A549 (cell line): ENCODE measurements around the gene MYLIP. TPM values are rescaled to one million over a fixed set of nuclear protein-coding genes. Genes with fewer than 3 reads are reported as not detected.

ENCODE experiments used
- ATAC-seq, 2 experiments: fragments of 200-7000 bp in 1 of 2; fragments of >200 bp in 1 of 2; cut with Nextera tagmentation in 1 of 2; cut with Tn5 transposase in 1 of 2; 3 replicates each; pipeline versions ENCODE4 v1.8.0 to v1.9.1; 2018 to 2020; ENCODE audit warnings: mild to moderate bottlenecking in 1 of 2, moderate library complexity in 1 of 2
- CTCF ChIA-PET: fragments of 300-600 bp; sonication (Branson Sonifier 250); formaldehyde crosslinking; extraction: SDS; loops from one replicate; lab custom pipeline; 2021; ENCODE audit warnings: antibody characterized with exemption, inconsistent platforms; lab: Yijun Ruan, JAX
- POLR2A ChIA-PET: fragments of 350-600 bp; formaldehyde crosslinking; extraction: SDS; loops from one replicate; lab custom pipeline; 2021; ENCODE audit warnings: antibody characterized with exemption, inconsistent platforms; lab: Yijun Ruan, JAX
- DNase-seq, 2 experiments: peaks; one replicate each; pipeline versions ENCODE4 v3.0.0 to v3.0.0-alpha.2; 2011 to 2016; ENCODE audit warnings: low read depth in 1 of 2, low spot score in 1 of 2
- FAIRE-seq: peaks from 2 replicates; lab custom pipeline; 2011; peaks lifted over from hg19 to GRCh38; lab: Jason Lieb, UNC
- H3K27ac ChIP-seq, 2 experiments: fragments of >200 bp; sonication (Bioruptor Twin); formaldehyde crosslinking; 3 replicates each; pipeline ENCODE4 v1.5.1; 2016 to 2017
- H3K4me1 ChIP-seq: fragments of >200 bp; sonication (Bioruptor Twin); formaldehyde crosslinking; 3 replicates; pipeline ENCODE4 v1.6.1; 2016
- H3K4me2 ChIP-seq: fragments of >200 bp; sonication (Bioruptor Twin); formaldehyde crosslinking; 3 replicates; pipeline ENCODE4 v1.6.1; 2016
- H3K4me3 ChIP-seq: fragments of >200 bp; sonication (Bioruptor Twin); formaldehyde crosslinking; 3 replicates; pipeline ENCODE4 v1.5.1; 2016
- H3K9me3 ChIP-seq: fragments of >200 bp; sonication (Bioruptor Twin); formaldehyde crosslinking; 3 replicates; pipeline ENCODE4 v1.6.1; 2016
- BHLHE40 ChIP-seq: IDR thresholded peaks from 2 replicates; pipeline ENCODE4 v1.6.1; 2012; ENCODE audit warnings: low read depth, low read length, inconsistent platforms
- CBX2 ChIP-seq: fragments of 200-600 bp; sonication (generic); IDR thresholded peaks from 2 replicates; pipeline ENCODE4 v1.6.1; 2016; ENCODE audit warnings: low read depth, mild to moderate bottlenecking, borderline replicate concordance
- CBX8 ChIP-seq: fragments of 200-600 bp; sonication (generic); IDR thresholded peaks from 2 replicates; pipeline ENCODE4 v1.6.1; 2016
- CHD4 ChIP-seq: fragments of 200-600 bp; sonication (generic); IDR thresholded peaks from 2 replicates; pipeline ENCODE4 v1.6.1; 2016; ENCODE audit warnings: antibody characterized with exemption, mild to moderate bottlenecking, borderline replicate concordance
- EHF ChIP-seq: fragments of 250-450 bp; sonication (Bioruptor Pico); IDR thresholded peaks from 2 replicates; pipeline ENCODE4 v1.5.0; 2020; ENCODE audit warnings: mild to moderate bottlenecking
- EHMT2 ChIP-seq: fragments of 200-600 bp; sonication (generic); IDR thresholded peaks from 2 replicates; pipeline ENCODE4 v1.6.1; 2016; ENCODE audit warnings: antibody characterized with exemption, low read depth, mild to moderate bottlenecking, moderate library complexity
- HES2 ChIP-seq: fragments of >200 bp; sonication (Bioruptor Twin); formaldehyde crosslinking; IDR thresholded peaks from 2 replicates; pipeline ENCODE4 v1.6.1; 2016
- HOXB13 ChIP-seq: fragments of 250-450 bp; sonication (Bioruptor Pico); IDR thresholded peaks from 2 replicates; pipeline ENCODE4 v1.5.0; 2020; ENCODE audit warnings: low read depth, mild to moderate bottlenecking, moderate library complexity
- HOXB5 ChIP-seq: fragments of 250-450 bp; sonication (Bioruptor Pico); IDR thresholded peaks from 2 replicates; pipeline ENCODE4 v1.5.0; 2020; ENCODE audit warnings: mild to moderate bottlenecking, moderate library complexity
- JUN ChIP-seq, 2 experiments: fragments of >200 bp; sonication (Bioruptor Twin); formaldehyde crosslinking; IDR thresholded peaks; 2 replicates in 1 of 2; 3 replicates in 1 of 2; pipeline ENCODE4 v1.6.1; 2016 to 2017
- KDM5A ChIP-seq: fragments of 200-600 bp; sonication (generic); IDR thresholded peaks from 2 replicates; pipeline ENCODE4 v1.6.1; 2016; ENCODE audit warnings: antibody characterized with exemption, mild to moderate bottlenecking
- NFE2L2 ChIP-seq: fragments of 150-350 bp; conservative IDR thresholded peaks from 2 replicates; pipeline ENCODE4 v1.6.1; 2014; ENCODE audit warnings: low read length
- NR3C1 ChIP-seq: fragments of >200 bp; sonication (Bioruptor Twin); formaldehyde crosslinking; IDR thresholded peaks from 3 replicates; pipeline ENCODE4 v1.6.1; 2017
- PBX3 ChIP-seq: IDR thresholded peaks from 2 replicates; pipeline ENCODE4 v1.6.1; 2012
- RCOR1 ChIP-seq: fragments of 150-350 bp; IDR thresholded peaks from 2 replicates; pipeline ENCODE4 v1.6.1; 2014; ENCODE audit warnings: antibody characterized with exemption, low read length, low read depth
- SREBF2 ChIP-seq: fragments of 450-650 bp; IDR thresholded peaks from 2 replicates; pipeline ENCODE4 v1.6.1; 2014; ENCODE audit warnings: mild to moderate bottlenecking, moderate library complexity
- TP53 ChIP-seq: fragments of 250-450 bp; sonication (Bioruptor Pico); IDR thresholded peaks from 2 replicates; pipeline ENCODE4 v1.5.0; 2021; ENCODE audit warnings: mild to moderate bottlenecking, moderate library complexity
- ZC3H11A ChIP-seq: fragments of 450-650 bp; IDR thresholded peaks from 2 replicates; pipeline ENCODE4 v1.6.1; 2014; ENCODE audit warnings: antibody characterized with exemption, mild to moderate bottlenecking
- ZFP36 ChIP-seq: fragments of 450-650 bp; IDR thresholded peaks from 2 replicates; pipeline ENCODE4 v1.6.1; 2014; ENCODE audit warnings: borderline replicate concordance; ENCODE audit not compliant: partially characterized antibody
- WGBS: methylation state at CpG from one replicate; pipeline ENCODE4 v1.1.6; 2017; ENCODE audit errors: missing lambda C conversion rate; 5-methylcytosine and 5-hydroxymethylcytosine counted together
- polyA plus RNA-seq, 4 experiments: library from polyadenylated mRNA; depleted of rRNA in 3 of 4; stranded (reverse); fragments of >200 nt; fragmentation: RNase III in 1 of 4; extraction: RNeasy Plus Mini Kit Qiagen cat#74134 plus additional on column Dnase treatment in 1 of 4; gene quantifications; 2 replicates in 3 of 4; 3 replicates in 1 of 4; pipeline ENCODE4 v1.2.3, GENCODE V29; 2011 to 2017
- TF ChIP-seq, protein P1 (sequence below): fragments of 250-450 bp; sonication (Bioruptor Pico); IDR thresholded peaks from 2 replicates; pipeline ENCODE4 v1.5.0; 2021; ENCODE audit warnings: mild to moderate bottlenecking, moderate library complexity, borderline replicate concordance
- TF ChIP-seq, protein P2 (sequence below): fragments of 250-450 bp; sonication (Bioruptor Pico); IDR thresholded peaks from 2 replicates; pipeline ENCODE4 v1.5.0; 2020; ENCODE audit warnings: low read depth, mild to moderate bottlenecking, moderate library complexity

MYLIP gene
- polyA plus RNA-seq, 2 of the 4 experiments (the other 2 are of a cell fraction) = 2.3 to 9.1 TPM

DNA sequence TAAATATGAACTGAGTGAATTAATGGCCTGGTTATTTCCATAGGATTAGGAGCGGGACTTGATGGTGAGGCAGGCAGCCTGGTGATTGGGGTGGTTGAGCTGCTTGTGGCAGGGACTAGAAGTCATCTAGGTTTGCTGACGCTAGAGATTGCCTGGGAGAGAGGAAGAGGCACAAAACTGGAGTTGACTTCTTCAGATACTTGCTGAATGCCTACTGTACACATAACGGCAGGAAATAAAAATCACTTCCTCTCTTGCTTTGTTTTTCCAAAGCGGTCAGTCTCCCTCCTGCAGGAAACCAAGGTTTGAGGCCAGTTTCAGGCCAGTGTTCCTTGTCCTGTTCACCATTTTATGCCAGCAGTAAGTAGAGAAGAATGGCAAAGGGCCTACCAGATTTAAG, 36.7 kb upstream of the MYLIP start:
- ChIA-PET CTCF (interaction anchor here (0.8 kb wide), 1 partner anchor 248 kb away, joined by 3 read pairs; no protein-coding TSS in a partner anchor), POLR2A (interaction anchor here (1.2 kb wide), 1 partner anchor 37 kb away, joined by 6 read pairs; the partner anchor contains the start of gene MYLIP)
- FAIRE-seq = no peak
- Histone ChIP-seq H3K9me3 (no peaks in the 10 kb centered on the region), H3K4me3 (no peak overlapping the region), H3K4me1 (0 out of 3 replicates have a peak, but pooled peaks cover 4% of the 10 kb centered on the region), H3K27ac (no peak overlapping the region), H3K4me2 (no peak overlapping the region)
- no peak for ATAC-seq
- TF ChIP-seq BHLHE40 (no peak), HOXB13 (no peak), NR3C1 (no peak), RCOR1 (no peak), HES2 (no peak), ZFP36 (no peak)
- 65% methylated on average over 4 of the region's 4 CpGs for WGBS
- no peak for DNase-seq

- ChIA-PET CTCF (interaction anchor here (0.8 kb wide), 1 partner anchor 249 kb away, joined by 3 read pairs; no protein-coding TSS in a partner anchor), POLR2A (interaction anchor here (1.2 kb wide), 1 partner anchor 36 kb away, joined by 6 read pairs; the partner anchor contains the start of gene MYLIP)
- FAIRE-seq = no peak
- no peak for ATAC-seq
- Histone ChIP-seq H3K4me2 (no peak overlapping the region), H3K27ac (no peak overlapping the region), H3K9me3 (no peaks in the 10 kb centered on the region), H3K4me1 (0 out of 3 replicates have a peak, but pooled peaks cover 4% of the 10 kb centered on the region), H3K4me3 (no peak overlapping the region)
- 22% methylated on average over 5 of the region's 5 CpGs for WGBS
- DNase-seq = no peak
- no peak for TF ChIP-seq CBX2
- TF ChIP-seq CBX8 = no peak
- TF ChIP-seq CHD4 = no peak
- TF ChIP-seq SREBF2 = no peak
These were observed 35.9 kb upstream of the MYLIP start for GRCh38 chr6:16092990-16093389.

DNA sequence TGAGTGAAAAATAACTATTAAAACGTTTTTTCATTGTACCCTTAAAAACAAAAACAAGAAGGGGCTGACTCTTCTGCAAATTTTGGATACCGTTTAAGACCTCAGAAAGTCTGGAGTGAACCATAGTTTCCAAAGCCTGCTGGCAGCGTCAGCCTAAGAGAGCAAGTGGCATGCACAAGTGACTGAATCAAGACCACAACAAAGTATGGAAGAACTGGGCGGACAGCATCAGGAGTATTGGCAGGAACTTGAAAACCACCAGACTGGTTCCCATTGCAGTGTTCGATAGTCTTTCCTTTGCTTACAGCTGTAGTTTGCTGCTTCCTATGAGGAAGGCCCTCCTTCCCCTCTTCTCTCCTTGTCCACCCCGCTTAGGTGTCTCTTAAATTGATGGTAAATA, 33.7 kb upstream of the MYLIP start:
- CTCF ChIA-PET = no interaction called here

More for the DNA sequence above, 33.7 kb upstream of the MYLIP start:
- no peak overlapping the region for H3K4me3 ChIP-seq
- H3K4me2 ChIP-seq = no peak overlapping the region
- TF ChIP-seq CBX2 = no peak
- no peak for TF ChIP-seq KDM5A
- no peak for TF ChIP-seq JUN (IDR thresholded peaks at IDR 0.05)
- TF ChIP-seq HOXB5 (CRISPR knock-in tag) = no peak
- TF ChIP-seq TP53 (CRISPR knock-in tag) = no peak
- TF ChIP-seq, protein P1, sequence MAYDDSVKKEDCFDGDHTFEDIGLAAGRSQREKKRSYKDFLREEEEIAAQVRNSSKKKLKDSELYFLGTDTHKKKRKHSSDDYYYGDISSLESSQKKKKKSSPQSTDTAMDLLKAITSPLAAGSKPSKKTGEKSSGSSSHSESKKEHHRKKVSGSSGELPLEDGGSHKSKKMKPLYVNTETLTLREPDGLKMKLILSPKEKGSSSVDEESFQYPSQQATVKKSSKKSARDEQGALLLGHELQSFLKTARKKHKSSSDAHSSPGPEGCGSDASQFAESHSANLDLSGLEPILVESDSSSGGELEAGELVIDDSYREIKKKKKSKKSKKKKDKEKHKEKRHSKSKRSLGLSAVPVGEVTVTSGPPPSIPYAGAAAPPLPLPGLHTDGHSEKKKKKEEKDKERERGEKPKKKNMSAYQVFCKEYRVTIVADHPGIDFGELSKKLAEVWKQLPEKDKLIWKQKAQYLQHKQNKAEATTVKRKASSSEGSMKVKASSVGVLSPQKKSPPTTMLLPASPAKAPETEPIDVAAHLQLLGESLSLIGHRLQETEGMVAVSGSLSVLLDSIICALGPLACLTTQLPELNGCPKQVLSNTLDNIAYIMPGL (CRISPR knock-in tag) = no peak
- no peak for TF ChIP-seq PBX3
- TF ChIP-seq NFE2L2 = no peak
- TF ChIP-seq, protein P2, sequence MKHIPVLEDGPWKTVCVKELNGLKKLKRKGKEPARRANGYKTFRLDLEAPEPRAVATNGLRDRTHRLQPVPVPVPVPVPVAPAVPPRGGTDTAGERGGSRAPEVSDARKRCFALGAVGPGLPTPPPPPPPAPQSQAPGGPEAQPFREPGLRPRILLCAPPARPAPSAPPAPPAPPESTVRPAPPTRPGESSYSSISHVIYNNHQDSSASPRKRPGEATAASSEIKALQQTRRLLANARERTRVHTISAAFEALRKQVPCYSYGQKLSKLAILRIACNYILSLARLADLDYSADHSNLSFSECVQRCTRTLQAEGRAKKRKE (CRISPR knock-in tag) = no peak
- no peak for TF ChIP-seq RCOR1
- no peak for TF ChIP-seq EHF
- no peak for TF ChIP-seq EHMT2
- no peak for TF ChIP-seq ZC3H11A
- no peak for TF ChIP-seq HES2
- no peak for TF ChIP-seq CBX8
- H3K27ac ChIP-seq = no peak overlapping the region
- POLR2A ChIA-PET = no interaction called here
- FAIRE-seq (no peak), DNase-seq (no peak), ATAC-seq (no peak)
- no peaks in the 10 kb centered on the region for H3K4me1 ChIP-seq
- no peaks in the 10 kb centered on the region for H3K9me3 ChIP-seq
- WGBS = 17% methylated on average over 6 of the region's 6 CpGs
